Transverse colon (tissue), 4 donors: ENCODE results near the gene KLHL25. TPM values are rescaled to one million over a fixed set of nuclear protein-coding genes. Genes with fewer than 3 reads are reported as not detected.
A peak's percentile ranks its signal among the peaks of the same experiment; 100 is the strongest.

Source experiments
- DNase-seq: peaks from one replicate; pipeline ENCODE4 v3.0.0-alpha.2; 2019
- H3K27ac ChIP-seq, 4 donors: fragments of 200-600 bp; sonication (generic); 2 replicates each; pipeline ENCODE4 v1.5.1; 2016 to 2018; ENCODE audit warnings: inconsistent platforms in 4 of 4
- H3K27me3 ChIP-seq: fragments of 200-600 bp; sonication (generic); 2 replicates; pipeline ENCODE4 v1.5.1; 2017; ENCODE audit warnings: inconsistent platforms
- H3K36me3 ChIP-seq, 4 donors: fragments of 200-600 bp; sonication (generic); 2 replicates each; pipeline ENCODE4 v1.5.1; 2017 to 2019; ENCODE audit warnings: inconsistent platforms in 4 of 4
- H3K4me1 ChIP-seq, 4 donors: fragments of 200-600 bp; sonication (generic); 2 replicates each; pipeline ENCODE4 v1.5.1; 2017 to 2020; ENCODE audit warnings: inconsistent platforms in 4 of 4
- H3K4me3 ChIP-seq, 4 donors: fragments of 200-600 bp; sonication (generic); 1 replicate in 1 of 4; 2 replicates in 3 of 4; pipeline versions ENCODE4 v1.5.1 to v1.6.1; 2017 to 2019; ENCODE audit warnings: inconsistent platforms in 4 of 4
- H3K9me3 ChIP-seq, 2 donors: fragments of 200-600 bp; sonication (generic); 2 replicates each; pipeline ENCODE4 v1.5.1; 2017 to 2019; ENCODE audit warnings: inconsistent platforms in 2 of 2
- EP300 ChIP-seq: sonication (generic); formaldehyde crosslinking; IDR thresholded peaks from one replicate; pipeline ENCODE4 v1.6.1; 2017; ENCODE audit warnings: antibody characterized with exemption, low read depth
- POLR2A ChIP-seq: fragments of 450-650 bp; IDR thresholded peaks from one replicate; pipeline ENCODE4 v1.6.1; 2016; ENCODE audit warnings: antibody characterized with exemption, mild to moderate bottlenecking, moderate library complexity
- POLR2AphosphoS5 ChIP-seq, 3 donors: sonication (generic); formaldehyde crosslinking; IDR thresholded peaks; one replicate each; pipeline ENCODE4 v1.6.1; 2016; ENCODE audit warnings: antibody characterized with exemption in 3 of 3
- WGBS, 2 donors: methylation state at CpG; one replicate each; pipeline ENCODE4 v1.1.5; 2018; ENCODE audit warnings: low coverage in 1 of 2; 5-methylcytosine and 5-hydroxymethylcytosine counted together
- in situ Hi-C, 4 donors: fragments of 200-750 bp; cut with MboI; loops; one replicate each; pipeline versions ENCODE4 v1.15.0 to v1.15.1; 2017; ENCODE audit warnings: low sequenced_read_pairs in 3 of 4, low pct_ligation_motif_present in 1 of 4, low pct_unique_long_range_greater_than_20kb in 1 of 4
- intact Hi-C: fragments of 100-400 bp; cut with DNase I; formaldehyde crosslinking; loops from one replicate; pipeline ENCODE4 v1.15.1; 2023; ENCODE audit warnings: low total_unique reads
- total RNA-seq, 4 donors: library from RNA; depleted of rRNA; stranded (reverse); fragments of >200 nt; gene quantifications; one replicate each; pipeline ENCODE4 v1.1.0, GENCODE V29; 2016
- TF ChIP-seq, protein P1 (sequence below), 5 experiments: fragments of 200-600 bp in 3 of 5; fragments of 450-650 bp in 2 of 5; sonication (generic) in 3 of 5; IDR thresholded peaks; 1 replicate in 2 of 5; 2 replicates in 3 of 5; pipeline ENCODE4 v1.5.1; 2016 to 2017; ENCODE audit warnings: antibody characterized with exemption in 5 of 5, inconsistent platforms in 3 of 5, mild to moderate bottlenecking in 2 of 5, moderate library complexity in 1 of 5

The KLHL25 gene
- total RNA-seq, 4 donors from 2014 or later = 10.1 to 36.0 (median 10.8) TPM

DNA sequence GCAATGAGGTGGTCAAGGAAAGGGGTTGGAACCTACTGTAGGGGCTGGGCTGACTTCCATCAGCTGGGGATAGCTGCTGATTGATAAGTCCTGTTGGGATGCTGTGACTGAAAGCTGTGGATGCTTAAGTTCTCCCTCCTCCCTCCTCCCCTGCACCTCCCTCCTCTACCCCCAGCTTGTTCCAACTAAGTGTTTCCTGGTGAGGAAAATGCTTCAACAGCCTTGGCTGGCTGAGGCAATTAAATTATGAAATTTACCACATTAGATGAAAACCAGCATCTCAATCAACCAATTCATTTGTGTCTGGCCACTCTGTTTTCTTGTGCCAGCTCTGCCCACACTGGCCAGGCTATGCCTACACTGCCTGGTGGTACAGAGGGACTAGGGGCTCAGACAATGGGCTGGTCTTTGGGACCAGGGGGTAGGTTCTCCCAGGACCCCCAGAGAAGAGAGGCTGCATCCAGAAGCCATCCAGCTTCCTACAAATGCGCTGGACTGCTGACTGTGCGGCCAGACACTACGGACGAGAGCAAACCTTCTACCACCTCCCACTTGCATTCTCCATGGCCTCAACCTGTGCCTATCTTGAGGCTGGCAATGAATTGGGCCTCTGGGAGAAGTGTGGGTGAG lies 2.5 kb downstream of the KLHL25 start:
- TF ChIP-seq EP300 = no peak
- TF ChIP-seq, protein P1, sequence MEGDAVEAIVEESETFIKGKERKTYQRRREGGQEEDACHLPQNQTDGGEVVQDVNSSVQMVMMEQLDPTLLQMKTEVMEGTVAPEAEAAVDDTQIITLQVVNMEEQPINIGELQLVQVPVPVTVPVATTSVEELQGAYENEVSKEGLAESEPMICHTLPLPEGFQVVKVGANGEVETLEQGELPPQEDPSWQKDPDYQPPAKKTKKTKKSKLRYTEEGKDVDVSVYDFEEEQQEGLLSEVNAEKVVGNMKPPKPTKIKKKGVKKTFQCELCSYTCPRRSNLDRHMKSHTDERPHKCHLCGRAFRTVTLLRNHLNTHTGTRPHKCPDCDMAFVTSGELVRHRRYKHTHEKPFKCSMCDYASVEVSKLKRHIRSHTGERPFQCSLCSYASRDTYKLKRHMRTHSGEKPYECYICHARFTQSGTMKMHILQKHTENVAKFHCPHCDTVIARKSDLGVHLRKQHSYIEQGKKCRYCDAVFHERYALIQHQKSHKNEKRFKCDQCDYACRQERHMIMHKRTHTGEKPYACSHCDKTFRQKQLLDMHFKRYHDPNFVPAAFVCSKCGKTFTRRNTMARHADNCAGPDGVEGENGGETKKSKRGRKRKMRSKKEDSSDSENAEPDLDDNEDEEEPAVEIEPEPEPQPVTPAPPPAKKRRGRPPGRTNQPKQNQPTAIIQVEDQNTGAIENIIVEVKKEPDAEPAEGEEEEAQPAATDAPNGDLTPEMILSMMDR (IDR thresholded peaks at IDR 0.05) = no peak
- no peak for TF ChIP-seq POLR2AphosphoS5 (IDR thresholded peaks at IDR 0.05)
- no peak for TF ChIP-seq POLR2A
- H3K4me3 ChIP-seq = no peak overlapping the region
- H3K9me3 ChIP-seq = no peaks in the 10 kb centered on the region
- H3K27me3 ChIP-seq = no peaks in the 10 kb centered on the region
- intact Hi-C loops = no loop called here
- no peak overlapping the region for H3K27ac ChIP-seq
- H3K36me3 ChIP-seq = no peaks in the 10 kb centered on the region
- in situ Hi-C loops = no loop called here
- peaks cover 18 to 29% (median 24%) of the 10 kb centered on the region in 4 donors for H3K4me1 ChIP-seq
- DNase-seq = no peak
- 100% methylated on average over 4 of the region's 4 CpGs; no CpG with 5 or more reads in 1 of the 2 donors for WGBS, 2 donors

- intact Hi-C loops = no loop called here
- in situ Hi-C loops = no loop called here
Measured at GRCh38 chr15:85789496-85789875, 5.2 kb downstream of the KLHL25 start.

DNA sequence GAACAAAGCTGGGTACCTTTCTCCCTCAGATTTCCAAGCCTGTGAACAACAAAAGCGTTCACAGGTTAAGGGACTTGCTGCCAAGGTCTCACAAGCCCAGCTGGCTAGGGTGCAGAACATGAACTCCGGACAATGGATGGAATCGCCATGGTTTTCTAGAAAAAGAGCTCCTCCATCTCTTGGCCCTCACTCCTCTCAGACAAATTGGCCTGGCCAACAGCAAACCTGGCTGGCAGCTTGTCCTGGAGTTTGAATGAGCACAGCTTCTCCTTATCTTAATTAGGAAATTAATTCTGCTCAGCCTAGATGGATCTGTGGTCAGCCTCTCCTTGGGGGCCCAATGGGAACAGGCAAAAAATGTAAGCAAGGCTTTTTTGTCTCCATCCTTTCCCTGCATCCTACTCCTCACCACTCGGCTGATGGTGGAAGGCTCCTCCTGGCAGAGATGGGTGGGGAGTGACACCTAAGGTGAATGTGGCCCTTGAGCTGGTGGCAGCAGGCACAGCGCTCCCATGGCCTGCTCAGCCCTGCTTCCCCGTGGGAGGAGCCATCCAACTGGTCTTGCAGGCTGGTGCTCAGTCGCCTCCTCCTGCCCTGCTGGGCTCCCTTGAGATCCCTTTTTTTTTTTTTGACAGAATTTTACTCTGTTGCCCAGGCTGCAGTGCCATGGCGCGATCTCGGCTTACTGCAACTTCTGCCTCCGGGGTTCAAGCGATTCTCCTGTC lies 5.8 kb downstream of the KLHL25 start:
- peaks cover 21 to 39% (median 34%) of the 10 kb centered on the region in 4 donors for H3K4me1 ChIP-seq
- H3K9me3 ChIP-seq = no peaks in the 10 kb centered on the region
- in situ Hi-C loops (no loop called here), intact Hi-C loops (no loop called here)
- 56 to 90% methylated on average over 2 to 12 of the region's 12 CpGs for WGBS, 2 donors
- no peak overlapping the region for H3K27ac ChIP-seq
- peak; percentile 73 for DNase-seq
- no peaks in the 10 kb centered on the region for H3K27me3 ChIP-seq
- no peak for TF ChIP-seq POLR2A
- TF ChIP-seq, protein P1 (IDR thresholded peaks at IDR 0.05) = peak in 1 of 5 experiments; percentile 20
- no peak overlapping the region for H3K4me3 ChIP-seq
- no peaks in the 10 kb centered on the region for H3K36me3 ChIP-seq

More at GRCh38 chr15:85789496-85789875, 5.2 kb downstream of the KLHL25 start:
- H3K9me3 ChIP-seq = no peaks in the 10 kb centered on the region
- H3K4me1 ChIP-seq = peaks cover 21 to 40% (median 34%) of the 10 kb centered on the region in 4 donors
- H3K36me3 ChIP-seq = no peaks in the 10 kb centered on the region
- no peak for DNase-seq
- no peak overlapping the region for H3K4me3 ChIP-seq
- no peaks in the 10 kb centered on the region for H3K27me3 ChIP-seq
- no peak overlapping the region for H3K27ac ChIP-seq
- 84% methylated on average over 7 of the region's 7 CpGs; no CpG with 5 or more reads in 1 of the 2 donors for WGBS, 2 donors
- no peak for TF ChIP-seq POLR2A
- TF ChIP-seq POLR2AphosphoS5 (IDR thresholded peaks at IDR 0.05) = no peak
- TF ChIP-seq, protein P1 (IDR thresholded peaks at IDR 0.05) = no peak
- no peak for TF ChIP-seq EP300

- intact Hi-C loops = no loop called here
- H3K27ac ChIP-seq = peak overlapping the region in 2 of 4 donors; percentile 28 to 48
- TF ChIP-seq, protein P1 (IDR thresholded peaks at IDR 0.05) = no peak
- TF ChIP-seq EP300 = no peak
Measured at GRCh38 chr15:85786781-85787114, 8.0 kb downstream of the KLHL25 start.

More at GRCh38 chr15:85786781-85787114, 8.0 kb downstream of the KLHL25 start:
- in situ Hi-C loops = no loop called here
- no peaks in the 10 kb centered on the region for H3K36me3 ChIP-seq
- H3K9me3 ChIP-seq = no peaks in the 10 kb centered on the region
- no peak for DNase-seq
- H3K27me3 ChIP-seq = no peaks in the 10 kb centered on the region
- 66 to 75% methylated on average over 3 of the region's 3 CpGs for WGBS, 2 donors
- no peak overlapping the region for H3K4me3 ChIP-seq
- peaks cover 11 to 27% (median 22%) of the 10 kb centered on the region in 4 donors for H3K4me1 ChIP-seq
